Esophagus (tissue), 2 donors: Measurements from ENCODE around the gene DBNDD2. TPM values are rescaled to one million over a fixed set of nuclear protein-coding genes. Genes with fewer than 3 reads are reported as not detected.

Experiments
- H3K27ac ChIP-seq, 2 donors: one replicate each; pipeline ENCODE4 v1.5.1; 2013; ENCODE audit warnings: low read depth in 2 of 2, mild to moderate bottlenecking in 2 of 2, inconsistent platforms in 1 of 2, low read length in 1 of 2, moderate library complexity in 1 of 2
- H3K27me3 ChIP-seq, 2 donors: one replicate each; pipeline ENCODE4 v1.6.1; 2013; ENCODE audit warnings: low read length in 2 of 2, control low read depth in 1 of 2, mild to moderate bottlenecking in 1 of 2; ENCODE audit not compliant: insufficient read depth in 2 of 2, control insufficient read depth in 1 of 2
- H3K36me3 ChIP-seq, 2 donors: one replicate each; pipeline ENCODE4 v1.6.1; 2013; ENCODE audit warnings: low read length in 1 of 2; ENCODE audit not compliant: control insufficient read depth in 2 of 2, insufficient read depth in 2 of 2
- H3K4me1 ChIP-seq, 2 donors: one replicate each; pipeline ENCODE4 v1.6.1; 2013; ENCODE audit warnings: low read length in 1 of 2; ENCODE audit not compliant: control insufficient read depth in 2 of 2, insufficient read depth in 2 of 2
- H3K4me3 ChIP-seq, 2 donors: one replicate each; pipeline ENCODE4 v1.5.1; 2013; ENCODE audit warnings: low read length in 2 of 2, mild to moderate bottlenecking in 2 of 2, low read depth in 1 of 2, moderate library complexity in 1 of 2
- H3K9me3 ChIP-seq, 2 donors: one replicate each; pipeline ENCODE4 v1.6.1; 2013; ENCODE audit warnings: mild to moderate bottlenecking in 2 of 2, low read depth in 1 of 2, low read length in 1 of 2, moderate library complexity in 1 of 2; ENCODE audit not compliant: control insufficient read depth in 2 of 2, insufficient read depth in 1 of 2
- WGBS, 2 donors: extraction: QIAGEN DNeasy Blood & Tissue Kit; methylation state at CpG; one replicate each; pipeline ENCODE4 v1.1.7; 2013; 5-methylcytosine and 5-hydroxymethylcytosine counted together
- polyA plus RNA-seq, 2 donors: library from polyadenylated mRNA; stranded (reverse); fragments of 200-250 nt; gene quantifications; one replicate each; pipeline ENCODE4 v1.2.3, GENCODE V29; 2013
- donor health status: healthy with polysubstance abuse.
- donor health status: Bipolar disorder and iron deficiency.

Gene DBNDD2
- polyA plus RNA-seq, 2 donors = 31.0 to 65.1 TPM

GRCh38 chr20:45440891-45441685 lies 33.0 kb downstream of the DBNDD2 start:
- Histone ChIP-seq H3K4me1 (peaks cover 0 to 3% of the 10 kb centered on the region in 2 donors), H3K27ac (no peak overlapping the region), H3K9me3 (no peaks in the 10 kb centered on the region), H3K36me3 (peaks cover 0 to 3% of the 10 kb centered on the region in 2 donors), H3K27me3 (no peaks in the 10 kb centered on the region), H3K4me3 (no peak overlapping the region)
- 66 to 72% methylated on average over 5 of the region's 5 CpGs for WGBS, 2 donors

DNA sequence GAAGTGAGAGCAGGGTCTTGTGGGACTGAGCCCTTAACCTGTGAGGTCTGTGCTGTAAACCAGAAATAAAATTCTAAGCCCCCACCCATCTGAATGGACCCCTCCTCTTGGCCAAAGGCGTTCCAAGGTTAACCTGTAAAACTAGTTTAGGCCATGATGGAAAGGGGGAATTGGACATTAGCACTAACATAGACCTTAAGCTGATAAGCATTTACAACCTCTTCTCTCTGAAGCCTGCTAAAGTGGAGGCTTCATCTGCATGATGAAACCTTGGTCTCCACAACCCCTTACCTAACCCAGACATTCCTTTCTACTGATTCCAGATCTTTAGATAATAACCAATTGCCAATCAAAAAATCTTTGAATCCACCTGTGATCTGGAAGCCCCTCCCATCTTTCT lies 33.7 kb downstream of the DBNDD2 start:
- H3K27me3 ChIP-seq = no peaks in the 10 kb centered on the region
- H3K4me3 ChIP-seq = no peak overlapping the region
- 69 to 73% methylated on average over 1 of the region's 1 CpG for WGBS, 2 donors
- H3K9me3 ChIP-seq = no peaks in the 10 kb centered on the region
- H3K27ac ChIP-seq = no peak overlapping the region
- H3K4me1 ChIP-seq = peaks cover 0 to 3% of the 10 kb centered on the region in 2 donors
- H3K36me3 ChIP-seq = peaks cover 0 to 3% of the 10 kb centered on the region in 2 donors

- Histone ChIP-seq H3K27me3 (no peaks in the 10 kb centered on the region), H3K4me1 (no peaks in the 10 kb centered on the region), H3K27ac (no peak overlapping the region), H3K9me3 (no peaks in the 10 kb centered on the region), H3K36me3 (peaks cover 0 to 3% of the 10 kb centered on the region in 2 donors), H3K4me3 (no peak overlapping the region)
These were observed 36.0 kb downstream of the DBNDD2 start for GRCh38 chr20:45444050-45444449.

GRCh38 chr20:45445805-45446562 lies 37.9 kb downstream of the DBNDD2 start:
- no peaks in the 10 kb centered on the region for H3K4me1 ChIP-seq
- H3K27ac ChIP-seq = no peak overlapping the region
- 61 to 65% methylated on average over 7 of the region's 7 CpGs for whole genome bisulfite sequencing, 2 donors
- H3K36me3 ChIP-seq = peaks cover 0 to 3% of the 10 kb centered on the region in 2 donors
- no peaks in the 10 kb centered on the region for H3K9me3 ChIP-seq
- no peak overlapping the region for H3K4me3 ChIP-seq
- no peaks in the 10 kb centered on the region for H3K27me3 ChIP-seq

- no peak overlapping the region for H3K27ac ChIP-seq
These were observed 40.2 kb downstream of the DBNDD2 start for GRCh38 chr20:45448270-45448669.

DNA sequence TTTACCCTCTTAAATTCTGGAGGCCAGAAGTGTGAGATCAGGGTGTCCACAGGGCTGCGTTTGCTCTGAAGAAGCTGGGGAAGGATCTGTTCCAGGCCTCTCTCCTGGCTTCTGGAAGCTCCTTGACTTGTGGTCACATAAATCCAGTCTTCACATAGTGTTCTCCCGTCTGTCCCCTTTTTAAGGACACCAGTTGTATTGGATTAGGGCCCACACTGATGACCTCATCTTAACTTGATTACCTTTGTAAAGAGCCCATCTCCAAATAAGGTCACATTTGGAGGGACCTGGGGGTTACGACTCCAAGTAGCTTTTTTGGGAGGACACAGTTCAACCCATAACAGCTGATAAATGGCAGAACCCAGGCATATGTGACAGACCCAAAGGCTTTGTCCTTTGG lies 41.4 kb downstream of the DBNDD2 start:
- H3K27me3 ChIP-seq = no peaks in the 10 kb centered on the region
- no peaks in the 10 kb centered on the region for H3K36me3 ChIP-seq
- no peaks in the 10 kb centered on the region for H3K9me3 ChIP-seq
- H3K4me3 ChIP-seq = no peak overlapping the region
- H3K4me1 ChIP-seq = no peaks in the 10 kb centered on the region
- H3K27ac ChIP-seq = peak overlapping the region in 1 of 2 donors; percentile 44
- WGBS, 2 donors = 69 to 71% methylated on average over 3 of the region's 3 CpGs

More at GRCh38 chr20:45448270-45448669, 40.2 kb downstream of the DBNDD2 start:
- no peak overlapping the region for H3K4me3 ChIP-seq
- 62 to 72% methylated on average over 6 of the region's 6 CpGs for WGBS, 2 donors
- H3K36me3 ChIP-seq = no peaks in the 10 kb centered on the region
- no peaks in the 10 kb centered on the region for H3K4me1 ChIP-seq
- H3K9me3 ChIP-seq = no peaks in the 10 kb centered on the region
- no peaks in the 10 kb centered on the region for H3K27me3 ChIP-seq

GRCh38 chr20:45450097-45450818 lies 42.2 kb downstream of the DBNDD2 start:
- H3K27ac ChIP-seq = no peak overlapping the region
- no peaks in the 10 kb centered on the region for H3K9me3 ChIP-seq

DNA sequence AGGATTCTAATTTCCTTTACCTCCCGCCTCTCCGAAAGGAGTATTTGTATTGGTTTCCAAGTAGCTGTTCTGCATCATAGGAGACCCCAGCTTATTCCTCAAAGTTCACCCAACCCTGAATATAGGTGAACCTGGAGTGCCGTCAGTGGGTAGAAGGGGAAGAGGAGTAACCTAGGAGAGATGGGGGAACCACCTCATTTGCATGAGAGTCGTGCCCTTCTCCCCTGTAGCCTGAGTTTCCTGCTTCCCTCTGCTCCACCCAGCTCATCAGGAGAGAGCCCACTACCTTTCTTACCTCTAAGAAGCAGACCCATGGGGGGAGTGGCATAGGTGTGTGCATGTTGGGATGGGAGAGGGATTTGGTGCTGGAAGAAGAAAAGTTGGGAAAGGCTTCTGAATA lies 44.1 kb downstream of the DBNDD2 start:
- no peak overlapping the region for H3K4me3 ChIP-seq
- no peaks in the 10 kb centered on the region for H3K9me3 ChIP-seq
- no peak overlapping the region for H3K27ac ChIP-seq
- H3K36me3 ChIP-seq = no peaks in the 10 kb centered on the region
- H3K27me3 ChIP-seq = no peaks in the 10 kb centered on the region
- no peaks in the 10 kb centered on the region for H3K4me1 ChIP-seq
- 63 to 67% methylated on average over 4 of the region's 4 CpGs for WGBS, 2 donors

More at GRCh38 chr20:45450097-45450818, 42.2 kb downstream of the DBNDD2 start:
- Histone ChIP-seq H3K4me3 (no peak overlapping the region), H3K36me3 (no peaks in the 10 kb centered on the region), H3K27me3 (no peaks in the 10 kb centered on the region), H3K4me1 (no peaks in the 10 kb centered on the region)
- 65 to 66% methylated on average over 5 of the region's 5 CpGs for WGBS, 2 donors

DNA sequence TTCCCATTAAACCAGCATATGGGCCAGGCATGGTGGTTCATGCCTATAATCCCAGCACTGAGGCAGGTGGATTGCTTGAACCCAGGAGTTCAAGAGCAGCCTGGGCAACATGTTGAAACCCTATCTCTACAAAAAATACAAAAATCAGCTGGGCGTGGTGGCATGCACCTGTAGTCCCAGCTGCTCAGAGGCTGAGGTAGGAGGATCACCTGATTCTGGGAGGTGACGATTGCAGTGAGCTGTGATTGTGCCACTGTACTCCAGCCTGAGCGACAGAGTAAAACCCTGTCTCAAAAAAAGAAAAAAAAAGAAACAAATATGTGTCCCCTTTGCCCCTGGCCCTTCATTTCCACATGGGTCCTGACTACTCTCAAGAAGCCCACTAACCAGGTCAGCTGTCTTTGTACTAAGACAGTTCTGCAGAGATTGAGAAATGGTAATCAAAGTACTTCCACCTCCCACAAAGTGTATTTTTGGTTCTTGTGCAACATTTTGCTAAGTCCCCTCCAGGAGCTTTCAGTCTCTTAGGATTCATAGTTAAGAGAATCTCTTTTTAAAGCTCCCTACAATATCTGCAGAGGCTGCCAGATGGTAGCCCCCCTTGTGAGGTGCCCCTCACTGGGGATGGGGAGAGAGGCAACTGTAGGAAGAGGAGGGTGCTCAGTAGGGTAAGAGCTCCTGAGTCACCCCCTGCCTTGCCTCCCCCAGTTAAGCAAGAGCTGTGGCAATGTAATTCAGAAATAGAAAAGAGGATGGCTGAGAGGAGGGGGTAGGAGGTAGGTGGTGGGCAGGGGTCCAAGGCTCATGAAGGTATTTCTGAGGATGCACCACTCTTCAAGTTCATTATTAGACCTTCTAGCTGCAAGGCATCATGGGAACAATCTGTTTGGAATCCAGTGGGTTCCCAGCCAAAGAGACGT lies 44.9 kb downstream of the DBNDD2 start:
- H3K27ac ChIP-seq = no peak overlapping the region
- no peak overlapping the region for H3K4me3 ChIP-seq
- 69 to 70% methylated on average over 4 of the region's 4 CpGs for WGBS, 2 donors
- H3K36me3 ChIP-seq = no peaks in the 10 kb centered on the region
- H3K27me3 ChIP-seq = no peaks in the 10 kb centered on the region
- H3K9me3 ChIP-seq = no peaks in the 10 kb centered on the region
- H3K4me1 ChIP-seq = no peaks in the 10 kb centered on the region
